CD4-positive, alpha-beta T cell treated with Interferon gamma for 1 hour (primary cell): Measurements from ENCODE around the gene PLEKHB2.

Experiments
- DNase-seq: peaks from one replicate; pipeline ENCODE4 v3.0.0-alpha.2; 2020

Gene PLEKHB2

GRCh38 chr2:131094463-131095281, 10.5 kb upstream of the PLEKHB2 start:
- DNase-seq = no peak

GRCh38 chr2:131103165-131103564, 2.0 kb upstream of the PLEKHB2 start:
- DNase-seq = no peak

- DNase-seq = peak; percentile 55
These were observed 515 bp upstream of the PLEKHB2 start for GRCh38 chr2:131104487-131105155.

- DNase-seq = peak; percentile 55
These were observed 1.0 kb downstream of the PLEKHB2 start for GRCh38 chr2:131105950-131106801.

- no peak for DNase-seq
These were observed 7.4 kb downstream of the PLEKHB2 start for GRCh38 chr2:131112529-131112928.

GRCh38 chr2:131113566-131114227, 8.6 kb downstream of the PLEKHB2 start:
- DNase-seq = no peak

- DNase-seq = peak; percentile 7
These were observed 9.8 kb downstream of the PLEKHB2 start for GRCh38 chr2:131114950-131115349.

GRCh38 chr2:131115752-131116151, 10.6 kb downstream of the PLEKHB2 start:
- no peak for DNase-seq

- DNase-seq = no peak
These were observed 15.7 kb downstream of the PLEKHB2 start for GRCh38 chr2:131120815-131121317.

GRCh38 chr2:131121464-131121863, 16.3 kb downstream of the PLEKHB2 start:
- DNase-seq = no peak

GRCh38 chr2:131122496-131122895, 17.4 kb downstream of the PLEKHB2 start:
- no peak for DNase-seq

- no peak for DNase-seq
These were observed 18.1 kb downstream of the PLEKHB2 start for GRCh38 chr2:131123192-131123591.

GRCh38 chr2:131125195-131125757, 20.1 kb downstream of the PLEKHB2 start:
- DNase-seq = no peak

GRCh38 chr2:131126436-131126835, 21.3 kb downstream of the PLEKHB2 start:
- no peak for DNase-seq

- DNase-seq = no peak
These were observed 21.9 kb downstream of the PLEKHB2 start for GRCh38 chr2:131127076-131127475.

GRCh38 chr2:131127981-131128380, 22.8 kb downstream of the PLEKHB2 start:
- no peak for DNase-seq

GRCh38 chr2:131130298-131130596, 25.1 kb downstream of the PLEKHB2 start:
- DNase-seq = no peak

GRCh38 chr2:131132729-131133128, 27.6 kb downstream of the PLEKHB2 start:
- no peak for DNase-seq

GRCh38 chr2:131140581-131140980, 35.4 kb downstream of the PLEKHB2 start:
- no peak for DNase-seq

- DNase-seq = no peak
These were observed 37.7 kb downstream of the PLEKHB2 start for GRCh38 chr2:131142849-131143248.

- no peak for DNase-seq
These were observed 38.7 kb downstream of the PLEKHB2 start for GRCh38 chr2:131143803-131144202.

GRCh38 chr2:131145040-131145439, 39.9 kb downstream of the PLEKHB2 start:
- no peak for DNase-seq

- DNase-seq = no peak
These were observed 41.1 kb downstream of the PLEKHB2 start for GRCh38 chr2:131146231-131146630.
